RWPE2 (cell line): ENCODE data around the gene SEC11A.

Experiments used
- ATAC-seq: fragments of 200-7000 bp; cut with Tn5 transposase; 3 replicates; pipeline ENCODE4 v1.9.1; 2021; ENCODE audit warnings: low read depth
- DNase-seq: peaks from one replicate; pipeline ENCODE4 v3.0.0-alpha.2; 2020; ENCODE audit warnings: low spot score
- H3K27ac ChIP-seq: fragments of 450-650 bp; 2 replicates; pipeline ENCODE4 v1.5.1; 2017; ENCODE audit warnings: mild to moderate bottlenecking; ENCODE audit not compliant: poor library complexity, severe bottlenecking
- H3K27me3 ChIP-seq: fragments of 250-450 bp; sonication (Bioruptor Pico); 2 replicates; pipeline ENCODE4 v1.5.1; 2021; ENCODE audit warnings: mild to moderate bottlenecking, moderate library complexity; ENCODE audit not compliant: insufficient read depth, poor library complexity, severe bottlenecking
- H3K36me3 ChIP-seq: fragments of 250-450 bp; sonication (Bioruptor Pico); 2 replicates; pipeline ENCODE4 v1.5.1; 2020; ENCODE audit warnings: low read depth, mild to moderate bottlenecking, moderate library complexity
- H3K4me1 ChIP-seq: fragments of 250-450 bp; sonication (Bioruptor Pico); 2 replicates; pipeline ENCODE4 v1.5.1; 2021; ENCODE audit warnings: mild to moderate bottlenecking, moderate library complexity; ENCODE audit not compliant: insufficient read depth, poor library complexity, severe bottlenecking
- H3K4me3 ChIP-seq: fragments of 250-450 bp; sonication (Bioruptor Pico); 2 replicates; pipeline ENCODE4 v1.5.1; 2021; ENCODE audit warnings: mild to moderate bottlenecking, moderate library complexity; ENCODE audit not compliant: severe bottlenecking
- H3K9me3 ChIP-seq: fragments of 250-450 bp; sonication (Bioruptor Pico); 2 replicates; pipeline ENCODE4 v1.5.1; 2021; ENCODE audit warnings: mild to moderate bottlenecking, moderate library complexity; ENCODE audit not compliant: severe bottlenecking
- TF ChIP-seq, protein P1 (sequence below): fragments of 450-650 bp; IDR thresholded peaks from one replicate; pipeline ENCODE4 v1.5.1; 2017; ENCODE audit warnings: mild to moderate bottlenecking, moderate library complexity; ENCODE audit not compliant: poor library complexity, severe bottlenecking

SEC11A gene

DNA sequence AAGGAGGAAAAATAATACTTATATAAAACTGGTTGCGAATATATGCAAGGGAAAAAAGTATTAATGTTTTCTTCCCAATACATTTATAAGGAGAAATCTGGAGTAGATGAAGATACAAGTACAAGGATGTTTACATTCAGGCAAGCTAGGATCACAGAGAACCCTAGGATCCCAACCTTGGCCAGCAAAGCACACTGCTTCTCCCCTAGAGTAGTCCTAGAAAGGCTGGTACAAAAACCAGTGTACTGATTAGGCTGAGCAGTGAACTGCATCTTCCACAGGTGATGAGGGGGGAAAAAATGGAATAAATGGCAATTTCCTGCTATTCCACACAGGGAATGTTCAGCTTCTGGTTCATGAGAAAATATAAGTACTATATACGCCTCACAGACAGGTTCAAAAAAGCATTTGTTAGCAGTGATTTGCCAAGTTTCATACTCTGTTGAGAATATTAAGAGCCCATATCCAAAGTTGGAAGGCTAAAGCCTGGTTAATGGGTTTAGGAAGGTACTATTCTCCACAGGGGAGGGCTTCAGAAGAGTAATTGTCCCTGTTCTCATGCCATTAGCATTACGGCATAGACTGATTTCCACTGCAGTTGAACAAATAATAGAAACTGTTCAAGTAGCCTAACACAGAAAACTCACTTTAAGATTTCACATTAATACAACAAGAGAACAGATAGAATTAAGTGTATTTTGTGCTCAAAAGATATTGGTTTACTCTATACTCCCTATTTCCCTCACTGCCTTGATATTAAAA is 47.5 kb downstream of the SEC11A start:
- H3K4me3 ChIP-seq, result no peak overlapping the region
- DNase-seq, result no peak
- no peaks in the 10 kb centered on the region for H3K27me3 ChIP-seq
- TF ChIP-seq, protein P1, sequence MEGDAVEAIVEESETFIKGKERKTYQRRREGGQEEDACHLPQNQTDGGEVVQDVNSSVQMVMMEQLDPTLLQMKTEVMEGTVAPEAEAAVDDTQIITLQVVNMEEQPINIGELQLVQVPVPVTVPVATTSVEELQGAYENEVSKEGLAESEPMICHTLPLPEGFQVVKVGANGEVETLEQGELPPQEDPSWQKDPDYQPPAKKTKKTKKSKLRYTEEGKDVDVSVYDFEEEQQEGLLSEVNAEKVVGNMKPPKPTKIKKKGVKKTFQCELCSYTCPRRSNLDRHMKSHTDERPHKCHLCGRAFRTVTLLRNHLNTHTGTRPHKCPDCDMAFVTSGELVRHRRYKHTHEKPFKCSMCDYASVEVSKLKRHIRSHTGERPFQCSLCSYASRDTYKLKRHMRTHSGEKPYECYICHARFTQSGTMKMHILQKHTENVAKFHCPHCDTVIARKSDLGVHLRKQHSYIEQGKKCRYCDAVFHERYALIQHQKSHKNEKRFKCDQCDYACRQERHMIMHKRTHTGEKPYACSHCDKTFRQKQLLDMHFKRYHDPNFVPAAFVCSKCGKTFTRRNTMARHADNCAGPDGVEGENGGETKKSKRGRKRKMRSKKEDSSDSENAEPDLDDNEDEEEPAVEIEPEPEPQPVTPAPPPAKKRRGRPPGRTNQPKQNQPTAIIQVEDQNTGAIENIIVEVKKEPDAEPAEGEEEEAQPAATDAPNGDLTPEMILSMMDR, result no peak
- no peaks in the 10 kb centered on the region for H3K4me1 ChIP-seq
- no peaks in the 10 kb centered on the region for H3K9me3 ChIP-seq
- ATAC-seq, result no peak
- peaks cover 67% of the 10 kb centered on the region for H3K36me3 ChIP-seq
- H3K27ac ChIP-seq, result no peak overlapping the region

DNA sequence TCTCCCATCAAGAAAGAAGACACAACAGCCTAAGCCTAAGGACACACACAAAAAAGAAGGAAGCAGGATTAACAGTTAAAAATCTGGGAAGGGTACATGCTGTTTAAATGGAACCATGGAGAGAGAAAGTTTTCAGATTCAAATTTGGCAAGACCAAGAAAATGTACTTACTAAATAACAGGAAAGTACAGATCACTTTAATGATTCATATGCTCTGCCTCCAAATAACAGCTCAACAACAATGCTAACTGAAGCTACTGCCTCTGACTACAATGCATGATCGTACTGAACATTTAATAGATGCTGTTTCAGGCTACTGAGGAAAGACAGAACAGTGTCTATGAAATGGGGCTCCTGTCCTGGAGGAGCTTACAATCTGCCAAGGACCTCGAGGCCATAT is 49.6 kb downstream of the SEC11A start:
- Histone ChIP-seq H3K27me3 (no peaks in the 10 kb centered on the region), H3K36me3 (peaks cover 59% of the 10 kb centered on the region), H3K4me1 (no peaks in the 10 kb centered on the region), H3K4me3 (no peak overlapping the region), H3K9me3 (no peaks in the 10 kb centered on the region), H3K27ac (no peak overlapping the region)
- DNase-seq, result no peak
- no peak for ATAC-seq
- TF ChIP-seq, protein P1, result no peak

DNA sequence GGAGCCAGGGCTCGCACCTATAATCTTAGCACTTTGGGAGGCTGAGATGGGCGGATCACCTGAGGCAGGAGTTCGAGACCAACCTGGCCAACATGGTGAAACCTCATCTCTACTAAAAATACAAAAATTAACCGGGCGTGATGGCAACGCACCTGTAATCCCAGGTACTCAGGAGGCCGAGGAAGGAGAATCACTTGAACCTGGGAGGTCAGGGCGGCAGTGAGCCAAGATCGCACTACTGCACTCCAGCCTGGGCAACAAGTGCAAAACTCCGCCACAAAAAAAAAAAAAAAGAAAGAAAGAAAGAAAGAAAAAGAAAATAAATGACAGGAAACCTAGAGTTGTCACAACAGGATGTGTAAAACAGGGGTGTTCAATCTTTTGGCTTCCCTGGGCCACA is 54.9 kb downstream of the SEC11A start:
- H3K27me3 ChIP-seq, result no peaks in the 10 kb centered on the region
- no peak overlapping the region for H3K4me3 ChIP-seq
- H3K9me3 ChIP-seq, result no peaks in the 10 kb centered on the region
- H3K36me3 ChIP-seq, result peaks cover 13% of the 10 kb centered on the region
- DNase-seq (no peak), ATAC-seq (no peak)
- no peak overlapping the region for H3K27ac ChIP-seq
- H3K4me1 ChIP-seq, result peaks cover 3% of the 10 kb centered on the region
- TF ChIP-seq, protein P1, result no peak

DNA sequence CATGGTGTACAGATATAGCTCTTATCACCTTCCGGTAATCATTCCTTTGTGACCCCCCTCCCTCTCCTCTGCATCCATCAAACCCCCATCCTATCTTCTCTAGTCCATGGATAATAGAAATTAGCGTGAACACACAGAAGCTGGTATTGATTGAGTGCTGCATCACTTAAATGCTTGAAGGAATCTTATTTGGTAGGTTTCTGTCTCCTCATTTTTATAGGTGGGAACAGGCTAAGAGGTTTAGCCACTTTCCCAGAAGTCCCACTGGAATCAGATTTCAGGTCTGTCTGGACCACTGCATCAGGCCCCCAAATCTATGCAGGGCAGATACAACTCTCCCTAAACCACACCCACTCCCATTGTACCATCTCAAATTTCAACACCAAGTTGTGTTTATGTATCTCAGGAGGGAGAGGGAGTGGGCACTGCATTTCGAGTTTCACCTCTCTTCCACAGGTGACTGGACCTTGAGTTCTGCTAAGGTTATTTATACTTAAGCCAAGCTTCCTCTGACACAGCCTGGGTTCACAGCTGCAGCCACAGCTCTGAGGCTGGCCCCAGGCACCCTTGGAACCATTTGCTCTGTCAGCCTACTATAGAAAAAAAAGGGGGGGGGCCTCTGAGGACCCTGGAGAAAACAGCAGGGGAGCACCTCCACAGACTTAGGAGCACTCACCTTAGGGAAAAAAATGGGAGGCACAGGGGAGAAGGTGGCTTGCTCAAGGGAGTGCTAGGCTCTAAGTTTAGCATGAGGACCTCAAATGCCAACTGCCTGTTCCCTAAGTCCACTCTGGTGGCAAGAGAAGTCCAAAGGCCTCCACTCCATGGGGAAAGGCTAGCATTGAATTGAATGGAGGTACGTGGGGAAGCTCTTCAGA is 55.8 kb downstream of the SEC11A start:
- TF ChIP-seq, protein P1, result no peak
- H3K4me3 ChIP-seq, result no peak overlapping the region
- ATAC-seq (no peak), DNase-seq (no peak)
- H3K27ac ChIP-seq, result no peak overlapping the region
- peaks cover 5% of the 10 kb centered on the region for H3K36me3 ChIP-seq
- H3K4me1 ChIP-seq, result peaks cover 3% of the 10 kb centered on the region
- H3K9me3 ChIP-seq, result no peaks in the 10 kb centered on the region
- no peaks in the 10 kb centered on the region for H3K27me3 ChIP-seq
